ENCODE data around the gene CAMK2B.

CAMK2B gene

GRCh38 chr7:44281811-44282600 is 43.4 kb downstream of the CAMK2B start:
- in situ Hi-C loops (cut with MboI; ENCODE audit: low sequenced_read_pairs, unreplicated experiment), result no loop called here
- no peak for TF ChIP-seq CTCF (IDR thresholded peaks at IDR 0.05; ENCODE audit: borderline replicate concordance, control extremely low read depth, extremely low read depth, insufficient read depth, missing control alignments)
- no peak for DNase-seq (ENCODE audit: low spot score)

- TF ChIP-seq CTCF (IDR thresholded peaks at IDR 0.05; ENCODE audit: borderline replicate concordance, control extremely low read depth, extremely low read depth, insufficient read depth, missing control alignments), result no peak
- DNase-seq (ENCODE audit: low spot score), result no peak
- in situ Hi-C loops (cut with MboI; ENCODE audit: low sequenced_read_pairs, unreplicated experiment), result no loop called here
Observed at GRCh38 chr7:44280993-44281721, 44.2 kb downstream of the CAMK2B start.

GRCh38 chr7:44280636-44280992 is 44.8 kb downstream of the CAMK2B start:
- no peak for DNase-seq (ENCODE audit: low spot score)
- in situ Hi-C loops (cut with MboI; ENCODE audit: low sequenced_read_pairs, unreplicated experiment), result no loop called here
- no peak for TF ChIP-seq CTCF (IDR thresholded peaks at IDR 0.05; ENCODE audit: borderline replicate concordance, control extremely low read depth, extremely low read depth, insufficient read depth, missing control alignments)

GRCh38 chr7:44279731-44280505 is 45.5 kb downstream of the CAMK2B start:
- no peak for DNase-seq (ENCODE audit: low spot score)
- in situ Hi-C loops (cut with MboI; ENCODE audit: low sequenced_read_pairs, unreplicated experiment), result no loop called here
- TF ChIP-seq CTCF (IDR thresholded peaks at IDR 0.05; ENCODE audit: borderline replicate concordance, control extremely low read depth, extremely low read depth, insufficient read depth, missing control alignments), result no peak

GRCh38 chr7:44279286-44279685 is 46.1 kb downstream of the CAMK2B start:
- no peak for TF ChIP-seq CTCF (IDR thresholded peaks at IDR 0.05; ENCODE audit: borderline replicate concordance, control extremely low read depth, extremely low read depth, insufficient read depth, missing control alignments)
- in situ Hi-C loops (cut with MboI; ENCODE audit: low sequenced_read_pairs, unreplicated experiment), result no loop called here
- no peak for DNase-seq (ENCODE audit: low spot score)

- no peak for DNase-seq (ENCODE audit: low spot score)
- TF ChIP-seq CTCF (IDR thresholded peaks at IDR 0.05; ENCODE audit: borderline replicate concordance, control extremely low read depth, extremely low read depth, insufficient read depth, missing control alignments), result no peak
- in situ Hi-C loops (cut with MboI; ENCODE audit: low sequenced_read_pairs, unreplicated experiment), result no loop called here
Observed at GRCh38 chr7:44278451-44279161, 46.8 kb downstream of the CAMK2B start.
